ENCODE measurements around the gene NGFR.

Gene NGFR

GRCh38 chr17:49472527-49472926 is 22.6 kb upstream of the NGFR start:
- Histone ChIP-seq H3K4me2 (ENCODE audit: low read length) (no peak overlapping the region), H3K36me3 (ENCODE audit: control insufficient read depth, insufficient read depth, low read length) (no peaks in the 10 kb centered on the region), H3K27me3 (ENCODE audit: control insufficient read depth, insufficient read depth, low read length) (no peaks in the 10 kb centered on the region), H3K79me2 (no peaks in the 10 kb centered on the region), H3K9ac (no peak overlapping the region), H3K4me1 (peaks cover 3% of the 10 kb centered on the region), H3K27ac (no peak overlapping the region), H3K4me3 (ENCODE audit: low read depth, low read length) (no peak overlapping the region), H2AFZ (no peak overlapping the region), H3K9me3 (ENCODE audit: control insufficient read depth, low read length) (no peaks in the 10 kb centered on the region)
- no peak for TF ChIP-seq CTCF (IDR thresholded peaks at IDR 0.05)

- Histone ChIP-seq H3K36me3 (ENCODE audit: control insufficient read depth, insufficient read depth, low read length) (no peaks in the 10 kb centered on the region), H3K27me3 (ENCODE audit: control insufficient read depth, insufficient read depth, low read length) (no peaks in the 10 kb centered on the region), H3K9me3 (ENCODE audit: control insufficient read depth, low read length) (no peaks in the 10 kb centered on the region), H2AFZ (no peak overlapping the region), H3K4me2 (ENCODE audit: low read length) (no peak overlapping the region), H3K4me3 (ENCODE audit: low read depth, low read length) (no peak overlapping the region), H3K27ac (no peak overlapping the region), H3K9ac (no peak overlapping the region), H3K79me2 (no peaks in the 10 kb centered on the region), H3K4me1 (peaks cover 3% of the 10 kb centered on the region)
- no peak for TF ChIP-seq CTCF (IDR thresholded peaks at IDR 0.05)
Observed at GRCh38 chr17:49473900-49474751, 21.0 kb upstream of the NGFR start.

- Histone ChIP-seq H3K9me3 (ENCODE audit: control insufficient read depth, low read length) (no peaks in the 10 kb centered on the region), H3K36me3 (ENCODE audit: control insufficient read depth, insufficient read depth, low read length) (no peaks in the 10 kb centered on the region), H3K4me3 (ENCODE audit: low read depth, low read length) (no peak overlapping the region), H3K27ac (no peak overlapping the region), H2AFZ (no peak overlapping the region), H3K4me1 (no peaks in the 10 kb centered on the region), H3K9ac (no peak overlapping the region), H3K27me3 (ENCODE audit: control insufficient read depth, insufficient read depth, low read length) (no peaks in the 10 kb centered on the region), H3K79me2 (no peaks in the 10 kb centered on the region), H3K4me2 (ENCODE audit: low read length) (no peak overlapping the region)
- TF ChIP-seq CTCF (IDR thresholded peaks at IDR 0.05), result no peak
Observed at GRCh38 chr17:49477709-49478108, 17.4 kb upstream of the NGFR start.

- H3K27me3 ChIP-seq (ENCODE audit: control insufficient read depth, insufficient read depth, low read length), result peaks cover 4% of the 10 kb centered on the region
Observed at GRCh38 chr17:49480836-49481615, 14.1 kb upstream of the NGFR start.

More at GRCh38 chr17:49480836-49481615, 14.1 kb upstream of the NGFR start:
- H3K9ac ChIP-seq, result no peak overlapping the region
- peaks cover under 1% of the 10 kb centered on the region for H3K4me1 ChIP-seq
- H3K4me3 ChIP-seq (ENCODE audit: low read depth, low read length), result no peak overlapping the region
- TF ChIP-seq CTCF (IDR thresholded peaks at IDR 0.05), result no peak
- no peak overlapping the region for H3K4me2 ChIP-seq (ENCODE audit: low read length)
- no peaks in the 10 kb centered on the region for H3K36me3 ChIP-seq (ENCODE audit: control insufficient read depth, insufficient read depth, low read length)
- H3K9me3 ChIP-seq (ENCODE audit: control insufficient read depth, low read length), result no peaks in the 10 kb centered on the region
- H3K27ac ChIP-seq, result no peak overlapping the region
- H3K79me2 ChIP-seq, result no peaks in the 10 kb centered on the region
- no peak overlapping the region for H2AFZ ChIP-seq

Measured in parathyroid adenoma (tissue), 2 donors.